ENCODE results near the gene ZNF763.

GRCh38 chr19:11984986-11985385 lies 20.1 kb downstream of the ZNF763 start:
- TF ChIP-seq CTCF (IDR thresholded peaks at IDR 0.05): no peak
- TF ChIP-seq POLR2A (IDR thresholded peaks at IDR 0.05): no peak
